ENCODE data around the gene AMOTL2. TPM values are rescaled to one million over a fixed set of nuclear protein-coding genes. Genes with fewer than 3 reads are reported as not detected.

The AMOTL2 gene
- total and polyA plus RNA-seq, 10 of the 15 experiments (the other 5 are each of a cell fraction or from before 2014, with no cell fraction given), result 0.20 to 0.33 TPM; not detected in 8

DNA sequence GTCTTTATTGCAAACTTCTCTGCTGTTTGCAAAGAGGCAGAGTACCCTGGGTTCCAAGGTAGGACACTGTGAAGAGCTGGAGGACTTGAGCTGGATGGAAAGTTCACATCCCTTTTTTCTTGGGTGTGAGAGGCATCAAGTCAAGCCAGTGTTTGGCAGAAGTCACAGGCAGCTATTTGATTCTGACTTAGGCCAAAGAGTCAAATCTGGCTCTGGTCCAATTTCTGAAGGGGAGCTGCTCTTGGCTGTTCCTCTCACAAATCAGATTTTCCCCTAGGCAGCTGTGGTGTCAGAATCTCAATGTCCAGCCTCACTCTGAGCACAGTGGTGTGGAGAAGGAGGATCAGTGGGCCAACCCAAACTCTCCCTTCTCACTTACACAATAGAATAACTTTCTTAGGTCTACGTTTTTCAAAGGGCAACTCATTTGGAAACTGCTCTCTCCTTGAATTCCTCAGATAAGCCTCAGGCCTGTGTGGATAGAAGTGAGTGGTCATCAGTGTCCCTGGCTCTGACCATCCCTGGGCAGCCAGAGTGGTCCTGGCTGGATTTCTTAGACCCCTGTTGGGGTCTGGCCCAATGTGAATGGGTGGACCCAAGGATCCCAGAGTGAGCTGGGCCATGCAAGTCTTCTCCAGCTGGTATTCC lies 18.2 kb upstream of the AMOTL2 start (continued):
- TF ChIP-seq, protein P1, sequence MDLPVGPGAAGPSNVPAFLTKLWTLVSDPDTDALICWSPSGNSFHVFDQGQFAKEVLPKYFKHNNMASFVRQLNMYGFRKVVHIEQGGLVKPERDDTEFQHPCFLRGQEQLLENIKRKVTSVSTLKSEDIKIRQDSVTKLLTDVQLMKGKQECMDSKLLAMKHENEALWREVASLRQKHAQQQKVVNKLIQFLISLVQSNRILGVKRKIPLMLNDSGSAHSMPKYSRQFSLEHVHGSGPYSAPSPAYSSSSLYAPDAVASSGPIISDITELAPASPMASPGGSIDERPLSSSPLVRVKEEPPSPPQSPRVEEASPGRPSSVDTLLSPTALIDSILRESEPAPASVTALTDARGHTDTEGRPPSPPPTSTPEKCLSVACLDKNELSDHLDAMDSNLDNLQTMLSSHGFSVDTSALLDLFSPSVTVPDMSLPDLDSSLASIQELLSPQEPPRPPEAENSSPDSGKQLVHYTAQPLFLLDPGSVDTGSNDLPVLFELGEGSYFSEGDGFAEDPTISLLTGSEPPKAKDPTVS (IDR thresholded peaks at IDR 0.05; ENCODE audit: low read depth, low read length), result no peak
- TF ChIP-seq, protein P2, sequence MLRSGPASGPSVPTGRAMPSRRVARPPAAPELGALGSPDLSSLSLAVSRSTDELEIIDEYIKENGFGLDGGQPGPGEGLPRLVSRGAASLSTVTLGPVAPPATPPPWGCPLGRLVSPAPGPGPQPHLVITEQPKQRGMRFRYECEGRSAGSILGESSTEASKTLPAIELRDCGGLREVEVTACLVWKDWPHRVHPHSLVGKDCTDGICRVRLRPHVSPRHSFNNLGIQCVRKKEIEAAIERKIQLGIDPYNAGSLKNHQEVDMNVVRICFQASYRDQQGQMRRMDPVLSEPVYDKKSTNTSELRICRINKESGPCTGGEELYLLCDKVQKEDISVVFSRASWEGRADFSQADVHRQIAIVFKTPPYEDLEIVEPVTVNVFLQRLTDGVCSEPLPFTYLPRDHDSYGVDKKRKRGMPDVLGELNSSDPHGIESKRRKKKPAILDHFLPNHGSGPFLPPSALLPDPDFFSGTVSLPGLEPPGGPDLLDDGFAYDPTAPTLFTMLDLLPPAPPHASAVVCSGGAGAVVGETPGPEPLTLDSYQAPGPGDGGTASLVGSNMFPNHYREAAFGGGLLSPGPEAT (IDR thresholded peaks at IDR 0.05; ENCODE audit: low read depth), result no peak
- no peak for TF ChIP-seq HCFC1 (IDR thresholded peaks at IDR 0.05; ENCODE audit: low read length)
- no peak for TF ChIP-seq STAT3 (IDR thresholded peaks at IDR 0.05; ENCODE audit: low read depth, low read length)
- no peak for TF ChIP-seq ATF7 (IDR thresholded peaks at IDR 0.05; ENCODE audit: low read depth)
- TF ChIP-seq, protein P3, sequence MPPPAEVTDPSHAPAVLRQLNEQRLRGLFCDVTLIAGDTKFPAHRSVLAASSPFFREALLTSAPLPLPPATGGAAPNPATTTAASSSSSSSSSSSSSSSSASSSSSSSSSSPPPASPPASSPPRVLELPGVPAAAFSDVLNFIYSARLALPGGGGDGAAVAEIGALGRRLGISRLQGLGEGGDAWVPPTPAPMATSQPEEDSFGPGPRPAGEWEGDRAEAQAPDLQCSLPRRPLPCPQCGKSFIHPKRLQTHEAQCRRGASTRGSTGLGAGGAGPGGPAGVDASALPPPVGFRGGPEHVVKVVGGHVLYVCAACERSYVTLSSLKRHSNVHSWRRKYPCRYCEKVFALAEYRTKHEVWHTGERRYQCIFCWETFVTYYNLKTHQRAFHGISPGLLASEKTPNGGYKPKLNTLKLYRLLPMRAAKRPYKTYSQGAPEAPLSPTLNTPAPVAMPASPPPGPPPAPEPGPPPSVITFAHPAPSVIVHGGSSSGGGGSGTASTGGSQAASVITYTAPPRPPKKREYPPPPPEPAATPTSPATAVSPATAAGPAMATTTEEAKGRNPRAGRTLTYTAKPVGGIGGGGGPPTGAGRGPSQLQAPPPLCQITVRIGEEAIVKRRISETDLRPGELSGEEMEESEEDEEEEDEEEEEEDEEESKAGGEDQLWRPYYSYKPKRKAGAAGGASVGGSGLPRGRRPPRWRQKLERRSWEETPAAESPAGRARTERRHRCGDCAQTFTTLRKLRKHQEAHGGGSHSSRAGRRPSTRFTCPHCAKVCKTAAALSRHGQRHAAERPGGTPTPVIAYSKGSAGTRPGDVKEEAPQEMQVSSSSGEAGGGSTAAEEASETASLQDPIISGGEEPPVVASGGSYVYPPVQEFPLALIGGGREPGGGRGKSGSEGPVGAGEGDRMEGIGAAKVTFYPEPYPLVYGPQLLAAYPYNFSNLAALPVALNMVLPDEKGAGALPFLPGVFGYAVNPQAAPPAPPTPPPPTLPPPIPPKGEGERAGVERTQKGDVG (CRISPR knock-in tag; IDR thresholded peaks at IDR 0.05), result no peak
- TF ChIP-seq NRF1 (conservative IDR thresholded peaks at IDR 0.05; ENCODE audit: low read depth, low read length), result no peak
- TF ChIP-seq CBFB (IDR thresholded peaks at IDR 0.05; ENCODE audit: low read depth), result no peak
- no peak for TF ChIP-seq TBL1XR1 (IDR thresholded peaks at IDR 0.05; ENCODE audit: low read depth, low read length)
- TF ChIP-seq POU2F2 (IDR thresholded peaks at IDR 0.05; ENCODE audit: borderline replicate concordance, low read depth, low read length), result no peak
- TF ChIP-seq BRCA1 (IDR thresholded peaks at IDR 0.05; ENCODE audit: low read depth, low read length), result no peak
- TF ChIP-seq ZBED1 (IDR thresholded peaks at IDR 0.05; ENCODE audit: borderline replicate concordance), result no peak
- no peak for TF ChIP-seq JUND (IDR thresholded peaks at IDR 0.05; ENCODE audit: low read depth, low read length)
